GM12878 (cell line): ENCODE results near the gene CENPP. TPM values are rescaled to one million over a fixed set of nuclear protein-coding genes. Genes with fewer than 3 reads are reported as not detected.

Source experiments
- ATAC-seq: fragments of 200-7000 bp; cut with Tn5 transposase; 3 replicates; pipeline ENCODE4 v1.9.1; 2020; ENCODE audit warnings: mild to moderate bottlenecking, moderate library complexity
- BruUV-seq: library from RNA; stranded (reverse); fragments of 400-500 nt; replicated peaks from 2 replicates; lab custom pipeline; 2021; lab: Mats Ljungman, UMichigan
- CTCF ChIA-PET: fragments of 300-600 bp; sonication (Branson Sonifier 250); formaldehyde crosslinking; extraction: SDS; loops from one replicate; lab custom pipeline; 2021; ENCODE audit warnings: inconsistent platforms; lab: Yijun Ruan, JAX
- POLR2A ChIA-PET: fragments of 350-600 bp; formaldehyde crosslinking; extraction: SDS; loops from one replicate; lab custom pipeline; 2021; ENCODE audit warnings: inconsistent platforms; lab: Charles Lee
- RAD21 ChIA-PET: fragments of 300-600 bp; sonication (Branson Sonifier 250); formaldehyde crosslinking; loops from one replicate; lab custom pipeline; 2023; ENCODE audit warnings: antibody characterized with exemption; ENCODE audit not compliant: unreplicated experiment; lab: Charles Lee
- SMC1A ChIA-PET: fragments of 300-600 bp; sonication (Branson Sonifier 250); formaldehyde crosslinking; loops from one replicate; lab custom pipeline; 2023; ENCODE audit not compliant: unreplicated experiment, uncharacterized antibody; lab: Charles Lee
- DNase-seq: peaks from one replicate; pipeline ENCODE4 v3.0.0-alpha.2; 2011; ENCODE audit warnings: low read depth, low spot score
- FAIRE-seq: peaks from 3 replicates; lab custom pipeline; 2011; peaks lifted over from hg19 to GRCh38; lab: Jason Lieb, UNC
- H2AFZ ChIP-seq: 2 replicates; pipeline ENCODE4 v1.6.0; 2011; ENCODE audit warnings: low read depth, low read length, control low read depth; ENCODE audit not compliant: control insufficient read depth
- H3K27ac ChIP-seq: 2 replicates; pipeline ENCODE4 v1.5.1; 2011; ENCODE audit warnings: control low read depth; ENCODE audit not compliant: control insufficient read depth, insufficient read depth
- H3K27me3 ChIP-seq, 2 experiments: replicated peaks in 1 of 2; 2 replicates each; pipeline versions ENCODE4 v1.6.0 to v1.6.1; 2011; ENCODE audit warnings: low read length in 1 of 2; ENCODE audit not compliant: control insufficient read depth in 2 of 2, insufficient read depth in 2 of 2
- H3K36me3 ChIP-seq, 2 experiments: 2 replicates each; pipeline ENCODE4 v1.5.1; 2011; ENCODE audit warnings: low read length in 1 of 2; ENCODE audit not compliant: control insufficient read depth in 2 of 2, insufficient read depth in 2 of 2
- H3K4me1 ChIP-seq: 2 replicates; pipeline ENCODE4 v1.6.1; 2011; ENCODE audit warnings: mild to moderate bottlenecking, low read length, moderate library complexity, mixed read lengths; ENCODE audit not compliant: control insufficient read depth, insufficient read depth
- H3K4me2 ChIP-seq: 2 replicates; pipeline ENCODE4 v1.6.0; 2011; ENCODE audit warnings: control low read depth; ENCODE audit not compliant: control insufficient read depth, insufficient read depth
- H3K4me3 ChIP-seq: fragments of 200-600 bp; sonication (generic); 2 replicates; pipeline ENCODE4 v1.5.1; 2016
- H3K79me2 ChIP-seq: 2 replicates; pipeline ENCODE4 v1.6.0; 2011; ENCODE audit warnings: low read length; ENCODE audit not compliant: control insufficient read depth, insufficient read depth
- H3K9ac ChIP-seq: 2 replicates; pipeline ENCODE4 v1.8.0; 2011; ENCODE audit warnings: low read length, control low read depth, mixed read lengths; ENCODE audit not compliant: control insufficient read depth, insufficient read depth
- H3K9me3 ChIP-seq: replicated peaks from 3 replicates; pipeline ENCODE4 v1.5.1; 2011; ENCODE audit warnings: mild to moderate bottlenecking, low read length; ENCODE audit not compliant: control insufficient read depth, insufficient read depth
- H4K20me1 ChIP-seq: 2 replicates; pipeline ENCODE4 v1.6.0; 2011; ENCODE audit not compliant: control insufficient read depth, insufficient read depth
- ATF3 ChIP-seq: IDR thresholded peaks from 2 replicates; pipeline ENCODE4 v1.6.1; 2011; ENCODE audit warnings: low read depth, mild to moderate bottlenecking, low read length, moderate library complexity, borderline replicate concordance; ENCODE audit errors: extremely low read depth
- ATF7 ChIP-seq: fragments of 450-650 bp; IDR thresholded peaks from 2 replicates; pipeline ENCODE4 v1.6.1; 2016; ENCODE audit warnings: low read depth, mild to moderate bottlenecking
- BCL11A ChIP-seq: IDR thresholded peaks from 2 replicates; pipeline ENCODE4 v1.6.1; 2011; ENCODE audit warnings: low read depth, low read length
- CBX3 ChIP-seq: fragments of 200-600 bp; sonication (generic); IDR thresholded peaks from 2 replicates; pipeline ENCODE4 v1.6.1; 2016; ENCODE audit warnings: low read depth, borderline replicate concordance
- CHD2 ChIP-seq: IDR thresholded peaks from 2 replicates; pipeline ENCODE4 v1.6.1; 2011; ENCODE audit warnings: low read depth, low read length, improper control_type of control experiment, borderline replicate concordance
- E2F8 ChIP-seq: fragments of 450-650 bp; IDR thresholded peaks from 2 replicates; pipeline ENCODE4 v1.6.1; 2018; ENCODE audit warnings: mild to moderate bottlenecking, low read depth, moderate library complexity; ENCODE audit not compliant: partially characterized antibody
- ETV6 ChIP-seq, 2 experiments: fragments of 450-650 bp in 1 of 2; IDR thresholded peaks in 1 of 2; conservative IDR thresholded peaks in 1 of 2; 2 replicates each; pipeline ENCODE4 v1.6.1; 2014; ENCODE audit warnings: antibody characterized with exemption in 1 of 2, borderline replicate concordance in 1 of 2, low read depth in 1 of 2, mild to moderate bottlenecking in 1 of 2, moderate library complexity in 1 of 2
- MLLT1 ChIP-seq: fragments of 450-650 bp; IDR thresholded peaks from 2 replicates; pipeline ENCODE4 v1.6.1; 2016; ENCODE audit warnings: mild to moderate bottlenecking
- MYC ChIP-seq: IDR thresholded peaks from 2 replicates; pipeline ENCODE4 v1.6.1; 2011; ENCODE audit warnings: mild to moderate bottlenecking, low read length, moderate library complexity, inconsistent platforms; ENCODE audit not compliant: insufficient read depth, insufficient replicate concordance, insufficient read length, severe bottlenecking
- SIX5 ChIP-seq: IDR thresholded peaks from 2 replicates; pipeline ENCODE4 v1.6.1; 2011; ENCODE audit warnings: mild to moderate bottlenecking, low read depth, low read length, moderate library complexity; ENCODE audit not compliant: severe bottlenecking
- SUZ12 ChIP-seq: fragments of 200-600 bp; sonication (generic); IDR thresholded peaks from one replicate; pipeline ENCODE4 v1.6.1; 2018; ENCODE audit warnings: antibody characterized with exemption, mild to moderate bottlenecking; ENCODE audit not compliant: unreplicated experiment
- WGBS: methylation state at CpG from one replicate; pipeline ENCODE4 v1.1.6; 2016; ENCODE audit warnings: low lambda C conversion rate; ENCODE audit not compliant: insufficient replicate concordance, insufficient coverage; ENCODE audit errors: missing lambda C conversion rate; 5-methylcytosine and 5-hydroxymethylcytosine counted together
- in situ Hi-C: fragments of 300-500 bp; cut with MboI; formaldehyde crosslinking; loops from 9 replicates; pipeline ENCODE4 v1.14.3; 2018; ENCODE audit warnings: mixed read lengths
- intact Hi-C: fragments of 100-400 bp; cut with micrococcal nuclease; formaldehyde crosslinking; loops from one replicate; pipeline ENCODE4 v1.14.2; 2022; ENCODE audit not compliant: unreplicated experiment
- polyA plus RNA-seq, 11 experiments: library from polyadenylated mRNA; depleted of rRNA in 4 of 11; unstranded in 6 of 11; stranded (reverse) in 5 of 11; fragments of >200 nt; fragmentation: Nextera tagmentation in 4 of 11; fragmentation: Illumina TruSeq in 1 of 11; extraction: Ambion mirVana in 4 of 11; extraction: Trizol in 1 of 11; gene quantifications; 1 replicate in 1 of 11; 2 replicates in 10 of 11; pipeline versions ENCODE4 v1.2.1 to v1.2.3, GENCODE V29; 2011 to 2016; ENCODE audit warnings: inconsistent platforms in 2 of 11, missing spikeins in 2 of 11, low read depth in 1 of 11
- total RNA-seq, 4 experiments: library from RNA; depleted of rRNA in 3 of 4; stranded (reverse); fragments of >200 nt in 3 of 4; fragmentation: Illumina TruSeq in 1 of 4; extraction: Trizol in 1 of 4; gene quantifications; 2 replicates each; pipeline versions ENCODE4 v1.2.1 to v1.2.3, GENCODE V29; 2013 to 2021
- TF ChIP-seq, protein P1 (sequence below): fragments of 450-650 bp; IDR thresholded peaks from 2 replicates; pipeline ENCODE4 v1.6.1; 2017; ENCODE audit warnings: mild to moderate bottlenecking

Gene CENPP
- total and polyA plus RNA-seq, 10 of the 15 experiments (the other 5 are each of a cell fraction or from before 2014, with no cell fraction given) = 9.4 to 31.4 (median 19.8) TPM

GRCh38 chr9:92507496-92507895 lies 181.7 kb downstream of the CENPP start:
- ChIA-PET CTCF (no interaction called here), POLR2A (no interaction called here), SMC1A (interaction anchor here (1.2 kb wide), 1 partner anchor 126 kb away, joined by 3 read pairs; no protein-coding TSS in a partner anchor), RAD21 (no interaction called here)
- no TSS peak for BruUV-seq
- no peak overlapping the region for H3K9ac ChIP-seq
- intact Hi-C loops = loop anchor here (10.0 kb wide), 1 partner anchor 127 kb away; no protein-coding TSS in a partner anchor
- no peaks in the 10 kb centered on the region for H3K36me3 ChIP-seq
- ATAC-seq (no peak), DNase-seq (no peak), FAIRE-seq (no peak)
- no peak overlapping the region for H3K4me2 ChIP-seq
- peaks cover 3% of the 10 kb centered on the region; the same call in 1 of the 2 replicates for H3K4me1 ChIP-seq
- 40% methylated on average over 4 of the region's 4 CpGs for WGBS
- H3K4me3 ChIP-seq = no peak overlapping the region
- no peaks in the 10 kb centered on the region for H3K79me2 ChIP-seq
- H4K20me1 ChIP-seq = no peaks in the 10 kb centered on the region
- H2AFZ ChIP-seq = no peak overlapping the region
- H3K27ac ChIP-seq = no peak overlapping the region
- in situ Hi-C loops = no loop called here
- H3K27me3 ChIP-seq = no peaks in the 10 kb centered on the region
- no peaks in the 10 kb centered on the region for H3K9me3 ChIP-seq
- no peak for TF ChIP-seq BCL11A
- no peak for TF ChIP-seq CHD2
- TF ChIP-seq SUZ12 = no peak
- no peak for TF ChIP-seq ETV6 (conservative IDR thresholded peaks at IDR 0.05 in 1 of 2, IDR thresholded peaks at IDR 0.05 in 1 of 2; ENCODE audit: borderline replicate concordance in 1 of 2, low read depth in 1 of 2)
- no peak for TF ChIP-seq ATF7
- TF ChIP-seq MYC = no peak
- no peak for TF ChIP-seq MLLT1
- no peak for TF ChIP-seq ATF3
- TF ChIP-seq SIX5 = no peak
- TF ChIP-seq, protein P1, sequence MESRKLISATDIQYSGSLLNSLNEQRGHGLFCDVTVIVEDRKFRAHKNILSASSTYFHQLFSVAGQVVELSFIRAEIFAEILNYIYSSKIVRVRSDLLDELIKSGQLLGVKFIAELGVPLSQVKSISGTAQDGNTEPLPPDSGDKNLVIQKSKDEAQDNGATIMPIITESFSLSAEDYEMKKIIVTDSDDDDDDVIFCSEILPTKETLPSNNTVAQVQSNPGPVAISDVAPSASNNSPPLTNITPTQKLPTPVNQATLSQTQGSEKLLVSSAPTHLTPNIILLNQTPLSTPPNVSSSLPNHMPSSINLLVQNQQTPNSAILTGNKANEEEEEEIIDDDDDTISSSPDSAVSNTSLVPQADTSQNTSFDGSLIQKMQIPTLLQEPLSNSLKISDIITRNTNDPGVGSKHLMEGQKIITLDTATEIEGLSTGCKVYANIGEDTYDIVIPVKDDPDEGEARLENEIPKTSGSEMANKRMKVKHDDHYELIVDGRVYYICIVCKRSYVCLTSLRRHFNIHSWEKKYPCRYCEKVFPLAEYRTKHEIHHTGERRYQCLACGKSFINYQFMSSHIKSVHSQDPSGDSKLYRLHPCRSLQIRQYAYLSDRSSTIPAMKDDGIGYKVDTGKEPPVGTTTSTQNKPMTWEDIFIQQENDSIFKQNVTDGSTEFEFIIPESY = no peak
- no peak for TF ChIP-seq CBX3
- TF ChIP-seq E2F8 = no peak
